H1 (cell line): ENCODE measurements around the gene S100A12. TPM values are rescaled to one million over a fixed set of nuclear protein-coding genes. Genes with fewer than 3 reads are reported as not detected.

Source experiments
- CTCF ChIA-PET: fragments of 300-600 bp; sonication (Branson Sonifier 250); formaldehyde crosslinking; loops from one replicate; lab custom pipeline; 2021; ENCODE audit not compliant: partially characterized antibody; lab: Charles Lee
- POLR2A ChIA-PET: fragments of 300-600 bp; sonication (Branson Sonifier 250); formaldehyde crosslinking; loops from one replicate; lab custom pipeline; 2021; ENCODE audit warnings: inconsistent platforms; ENCODE audit not compliant: partially characterized antibody; lab: Charles Lee
- DNase-seq, 2 experiments: peaks; one replicate each; pipeline versions ENCODE4 v3.0.0 to v3.0.0-alpha.2; 2010 to 2022; ENCODE audit warnings: low spot score in 2 of 2, low read depth in 1 of 2, mixed read lengths in 1 of 2
- FAIRE-seq: peaks from 2 replicates; lab custom pipeline; 2011; peaks lifted over from hg19 to GRCh38; lab: Jason Lieb, UNC
- H2AFZ ChIP-seq: 2 replicates; pipeline ENCODE4 v1.8.1; 2012; ENCODE audit warnings: low read length, inconsistent platforms
- H2AK5ac ChIP-seq: 2 replicates; pipeline ENCODE4 v1.6.1; 2013; ENCODE audit warnings: low read depth, low read length
- H2BK120ac ChIP-seq: replicated peaks from 2 replicates; pipeline ENCODE3; 2013; ENCODE audit warnings: low read depth, low read length, inconsistent platforms
- H2BK12ac ChIP-seq: 2 replicates; pipeline ENCODE4 v1.6.1; 2013; ENCODE audit warnings: low read depth, low read length
- H2BK15ac ChIP-seq: 2 replicates; pipeline ENCODE4 v1.6.1; 2013; ENCODE audit warnings: low read length
- H2BK20ac ChIP-seq: 2 replicates; pipeline ENCODE4 v1.6.1; 2013; ENCODE audit warnings: low read length
- H2BK5ac ChIP-seq: 2 replicates; pipeline ENCODE4 v1.6.1; 2013; ENCODE audit warnings: low read depth, low read length
- H3K14ac ChIP-seq: 2 replicates; pipeline ENCODE4 v1.6.1; 2013; ENCODE audit warnings: inconsistent platforms; ENCODE audit not compliant: insufficient read length
- H3K18ac ChIP-seq: 2 replicates; pipeline ENCODE4 v1.6.1; 2013; ENCODE audit warnings: low read length; ENCODE audit errors: extremely low read depth
- H3K23ac ChIP-seq: 2 replicates; pipeline ENCODE4 v1.6.1; 2013; ENCODE audit warnings: inconsistent platforms; ENCODE audit not compliant: insufficient read length
- H3K23me2 ChIP-seq: 2 replicates; pipeline ENCODE4 v1.6.1; 2013; ENCODE audit warnings: low read depth, low read length
- H3K27ac ChIP-seq: 2 replicates; pipeline ENCODE4 v1.6.1; 2011; ENCODE audit warnings: low read depth, low read length, inconsistent platforms
- H3K27me3 ChIP-seq, 4 experiments: replicated peaks in 1 of 4; 1 replicate in 1 of 4; 2 replicates in 3 of 4; pipeline versions ENCODE4 v1.6.1 to v1.8.1; 2011 to 2013; ENCODE audit warnings: low read length in 3 of 4, mild to moderate bottlenecking in 3 of 4, inconsistent platforms in 2 of 4, mixed read lengths in 2 of 4, moderate library complexity in 1 of 4; ENCODE audit not compliant: control insufficient read depth in 3 of 4, insufficient read depth in 3 of 4; ENCODE audit errors: extremely low read depth in 1 of 4
- H3K36me3 ChIP-seq, 4 experiments: 2 replicates each; pipeline versions ENCODE4 v1.6.1 to v1.8.1; 2011 to 2013; ENCODE audit warnings: mild to moderate bottlenecking in 4 of 4, low read length in 3 of 4, moderate library complexity in 2 of 4, control low read depth in 1 of 4, inconsistent platforms in 1 of 4; ENCODE audit not compliant: insufficient read depth in 4 of 4, control insufficient read depth in 2 of 4
- H3K4ac ChIP-seq: replicated peaks from 2 replicates; pipeline ENCODE3; 2013; ENCODE audit warnings: low read length, low read depth, mixed read lengths, inconsistent platforms; ENCODE audit not compliant: insufficient read length
- H3K4me1 ChIP-seq, 4 experiments: replicated peaks in 1 of 4; 1 replicate in 1 of 4; 2 replicates in 3 of 4; pipeline versions ENCODE4 v1.6.1 to v1.8.1; 2011 to 2013; ENCODE audit warnings: low read length in 3 of 4, inconsistent platforms in 2 of 4, mixed read lengths in 1 of 4; ENCODE audit not compliant: insufficient read depth in 4 of 4, control insufficient read depth in 3 of 4
- H3K4me2 ChIP-seq, 2 experiments: 2 replicates each; pipeline versions ENCODE4 v1.6.1 to v1.8.1; 2011 to 2013; ENCODE audit warnings: low read depth in 2 of 2, low read length in 2 of 2, control low read depth in 1 of 2, inconsistent platforms in 1 of 2, mild to moderate bottlenecking in 1 of 2; ENCODE audit not compliant: insufficient read depth in 1 of 2
- H3K4me3 ChIP-seq, 4 experiments: fragments of 200-600, 300-600 bp in 1 of 4; sonication (generic), shearing (Covaris generic), sonication (Bioruptor Twin) in 1 of 4; 2 replicates each; pipeline versions ENCODE4 v1.5.1 to v1.8.1; 2011 to 2016; ENCODE audit warnings: low read length in 4 of 4, low read depth in 3 of 4, control low read depth in 2 of 4, inconsistent platforms in 2 of 4, mild to moderate bottlenecking in 2 of 4, mixed read lengths in 1 of 4, moderate library complexity in 1 of 4; ENCODE audit not compliant: insufficient read depth in 2 of 4; ENCODE audit errors: extremely low read depth in 1 of 4
- H3K56ac ChIP-seq: replicated peaks from 2 replicates; pipeline ENCODE3; 2013; ENCODE audit warnings: low read depth, mild to moderate bottlenecking, mixed read lengths, low read length, inconsistent platforms; ENCODE audit not compliant: insufficient read length
- H3K79me1 ChIP-seq: 2 replicates; pipeline ENCODE4 v1.6.1; 2013; ENCODE audit warnings: low read depth, low read length, control low read depth
- H3K79me2 ChIP-seq, 2 experiments: 2 replicates each; pipeline versions ENCODE4 v1.6.1 to v1.8.1; 2012 to 2013; ENCODE audit warnings: low read length in 2 of 2, mild to moderate bottlenecking in 2 of 2, inconsistent platforms in 1 of 2; ENCODE audit not compliant: insufficient read depth in 2 of 2, control insufficient read depth in 1 of 2
- H3K9ac ChIP-seq, 4 experiments: replicated peaks in 1 of 4; 1 replicate in 1 of 4; 2 replicates in 3 of 4; pipeline versions ENCODE4 v1.6.1 to v1.8.1; 2011 to 2013; ENCODE audit warnings: low read depth in 3 of 4, low read length in 3 of 4, control low read depth in 2 of 4, mild to moderate bottlenecking in 2 of 4, moderate library complexity in 2 of 4, inconsistent platforms in 1 of 4; ENCODE audit errors: extremely low read depth in 1 of 4
- H3K9me3 ChIP-seq, 2 experiments: 2 replicates each; pipeline versions ENCODE4 v1.6.1 to v1.8.1; 2012 to 2013; ENCODE audit warnings: mild to moderate bottlenecking in 2 of 2, moderate library complexity in 2 of 2, control low read depth in 1 of 2, inconsistent platforms in 1 of 2, low read depth in 1 of 2, low read length in 1 of 2, mixed read lengths in 1 of 2; ENCODE audit not compliant: insufficient read depth in 2 of 2
- H4K20me1 ChIP-seq, 2 experiments: replicated peaks in 1 of 2; 2 replicates each; pipeline versions ENCODE3 to v1.8.1; 2011 to 2013; ENCODE audit warnings: inconsistent platforms in 2 of 2, low read length in 2 of 2, mild to moderate bottlenecking in 1 of 2; ENCODE audit not compliant: insufficient read depth in 2 of 2, control insufficient read depth in 1 of 2
- H4K5ac ChIP-seq: 2 replicates; pipeline ENCODE4 v1.6.1; 2013; ENCODE audit warnings: low read length, low read depth, mixed read lengths, inconsistent platforms; ENCODE audit not compliant: insufficient read length
- H4K8ac ChIP-seq: 2 replicates; pipeline ENCODE4 v1.8.0; 2013; ENCODE audit warnings: mild to moderate bottlenecking, moderate library complexity, low read length, inconsistent platforms; ENCODE audit not compliant: insufficient read depth; ENCODE audit errors: extremely low read depth
- H4K91ac ChIP-seq: replicated peaks from 2 replicates; pipeline ENCODE3; 2013; ENCODE audit warnings: low read length, mixed read lengths, inconsistent platforms; ENCODE audit not compliant: insufficient read length
- ASH2L ChIP-seq: fragments of 200-600, 300-600 bp; sonication (generic); IDR thresholded peaks from one replicate; pipeline ENCODE4 v1.7.1; 2017; ENCODE audit warnings: low read length
- HDAC6 ChIP-seq: IDR thresholded peaks from one replicate; pipeline ENCODE4 v1.7.1; 2012; ENCODE audit warnings: low read depth, mild to moderate bottlenecking, inconsistent platforms, low read length, moderate library complexity
- RAD21 ChIP-seq, 2 experiments: IDR thresholded peaks in 1 of 2; conservative IDR thresholded peaks in 1 of 2; 2 replicates each; pipeline ENCODE4 v1.6.1; 2011; ENCODE audit warnings: low read depth in 2 of 2, low read length in 2 of 2, improper control_type of control experiment in 1 of 2, inconsistent platforms in 1 of 2, mild to moderate bottlenecking in 1 of 2, moderate library complexity in 1 of 2
- SRF ChIP-seq: IDR thresholded peaks from 2 replicates; pipeline ENCODE4 v1.6.1; 2011; ENCODE audit warnings: mild to moderate bottlenecking, low read depth, low read length, moderate library complexity
- YY1 ChIP-seq: IDR thresholded peaks from 2 replicates; pipeline ENCODE4 v1.6.1; 2011; ENCODE audit warnings: low read depth, mild to moderate bottlenecking, low read length
- WGBS, 2 experiments: shearing (Covaris generic) in 1 of 2; methylation state at CpG; one replicate each; pipeline versions ENCODE4 v1.1.6 to v1.1.7; 2013 to 2015; ENCODE audit warnings: low lambda C conversion rate in 2 of 2, mixed read lengths in 2 of 2, inconsistent platforms in 1 of 2, low coverage in 1 of 2, missing lambda C conversion rate in 1 of 2; ENCODE audit not compliant: insufficient replicate concordance in 2 of 2, insufficient coverage in 1 of 2, insufficient read length in 1 of 2; ENCODE audit errors: extremely low coverage in 1 of 2, missing lambda C conversion rate in 1 of 2; 5-methylcytosine and 5-hydroxymethylcytosine counted together
- polyA plus RNA-seq, 7 experiments: library from polyadenylated mRNA; depleted of rRNA in 3 of 7; stranded (reverse) in 5 of 7; unstranded in 2 of 7; fragments of >200 nt in 5 of 7; fragments of 200-250 nt in 2 of 7; gene quantifications; 1 replicate in 5 of 7; 2 replicates in 1 of 7; 4 replicates in 1 of 7; pipeline versions ENCODE4 v1.2.1 to v1.2.3, GENCODE V29; 2011 to 2013; ENCODE audit warnings: missing spikeins in 2 of 7, mixed read lengths in 2 of 7
- total RNA-seq: library from RNA; stranded (reverse); fragmentation: NEBNext Ultra II Directional; extraction: Animal tissue kit (Norgen Biotek cat#: 25700); gene quantifications from 2 replicates; pipeline ENCODE4 v1.2.1, GENCODE V29; 2021
- TF ChIP-seq, protein P1 (sequence below), 3 experiments: IDR thresholded peaks; 1 replicate in 2 of 3; 2 replicates in 1 of 3; pipeline versions ENCODE4 v1.5.1 to v1.6.1; 2011; ENCODE audit warnings: low read length in 3 of 3, mild to moderate bottlenecking in 3 of 3, inconsistent platforms in 2 of 3, low read depth in 1 of 3, moderate library complexity in 1 of 3; ENCODE audit not compliant: insufficient read depth in 1 of 3; ENCODE audit errors: control extremely low read depth in 1 of 3

The S100A12 gene
- total and polyA plus RNA-seq, 2 of the 8 experiments (the other 6 are each of a cell fraction or from before 2014, with no cell fraction given) = not detected

- Histone ChIP-seq H2BK5ac (no peak within 1 kb of the TSS), H4K20me1 (no peaks in the 10 kb centered on the region), H3K27me3 (no peaks in the 10 kb centered on the region), H2BK20ac (no peak within 1 kb of the TSS), H2BK15ac (no peak within 1 kb of the TSS), H2AK5ac (no peak within 1 kb of the TSS), H3K79me2 (no peaks in the 10 kb centered on the region), H3K56ac (no peak within 1 kb of the TSS), H3K4me1 (no peaks in the 10 kb centered on the region), H2AFZ (no peak within 1 kb of the TSS; the same call in 1 of the 2 replicates), H3K4me3 (no peak within 1 kb of the TSS), H3K18ac (no peak within 1 kb of the TSS), H3K79me1 (no peaks in the 10 kb centered on the region), H4K5ac (no peak within 1 kb of the TSS), H3K4ac (no peak within 1 kb of the TSS), H3K9ac (no peak within 1 kb of the TSS), H3K36me3 (no peaks in the 10 kb centered on the region), H4K8ac (no peak within 1 kb of the TSS; the same call in 1 of the 2 replicates), H2BK12ac (no peak within 1 kb of the TSS), H3K23ac (no peak within 1 kb of the TSS), H3K23me2 (no peaks in the 10 kb centered on the region), H3K27ac (no peak within 1 kb of the TSS), H3K9me3 (no peaks in the 10 kb centered on the region), H2BK120ac (no peak within 1 kb of the TSS), H4K91ac (no peak within 1 kb of the TSS), H3K14ac (no peak within 1 kb of the TSS), H3K4me2 (no peak within 1 kb of the TSS)
- DNase-seq (peak in 1 of 2 experiments; percentile 44), FAIRE-seq (no peak)
- ChIA-PET CTCF (interaction anchor here (0.6 to 8.5 kb wide), 10 partner anchors 12 to 269 kb away, joined by 3 to 360 read pairs (median 3); partner anchors contain the start of gene S100A12), POLR2A (interaction anchor here (0.6 kb wide), 1 partner anchor 286 kb away, joined by 4 read pairs; no protein-coding TSS in a partner anchor)
- 71% methylated on average over 8 of the region's 10 CpGs; no CpG with 5 or more reads in 1 of the 2 experiments for WGBS, 2 experiments
- TF ChIP-seq SRF (no peak), HDAC6 (no peak), ASH2L (no peak), RAD21 (IDR thresholded peaks at IDR 0.05 in 1 of 2, conservative IDR thresholded peaks at IDR 0.05 in 1 of 2; ENCODE audit: low read depth in 2 of 2, low read length in 2 of 2) (peak in 1 of 2 experiments; percentile 27; a peak in 2 of 4 replicates), YY1 (no peak)
- TF ChIP-seq, protein P1, sequence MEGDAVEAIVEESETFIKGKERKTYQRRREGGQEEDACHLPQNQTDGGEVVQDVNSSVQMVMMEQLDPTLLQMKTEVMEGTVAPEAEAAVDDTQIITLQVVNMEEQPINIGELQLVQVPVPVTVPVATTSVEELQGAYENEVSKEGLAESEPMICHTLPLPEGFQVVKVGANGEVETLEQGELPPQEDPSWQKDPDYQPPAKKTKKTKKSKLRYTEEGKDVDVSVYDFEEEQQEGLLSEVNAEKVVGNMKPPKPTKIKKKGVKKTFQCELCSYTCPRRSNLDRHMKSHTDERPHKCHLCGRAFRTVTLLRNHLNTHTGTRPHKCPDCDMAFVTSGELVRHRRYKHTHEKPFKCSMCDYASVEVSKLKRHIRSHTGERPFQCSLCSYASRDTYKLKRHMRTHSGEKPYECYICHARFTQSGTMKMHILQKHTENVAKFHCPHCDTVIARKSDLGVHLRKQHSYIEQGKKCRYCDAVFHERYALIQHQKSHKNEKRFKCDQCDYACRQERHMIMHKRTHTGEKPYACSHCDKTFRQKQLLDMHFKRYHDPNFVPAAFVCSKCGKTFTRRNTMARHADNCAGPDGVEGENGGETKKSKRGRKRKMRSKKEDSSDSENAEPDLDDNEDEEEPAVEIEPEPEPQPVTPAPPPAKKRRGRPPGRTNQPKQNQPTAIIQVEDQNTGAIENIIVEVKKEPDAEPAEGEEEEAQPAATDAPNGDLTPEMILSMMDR (IDR thresholded peaks at IDR 0.05; ENCODE audit: control extremely low read depth in 1 of 3, insufficient read depth in 1 of 3, low read depth in 1 of 3, low read length in 3 of 3) = 0 out of 4 replicates have a peak, but pooled peaks of 1 of the 3 experiments have one; percentile 11
Measured at GRCh38 chr1:153348511-153349362, 26.7 kb downstream of the S100A12 start, which contains the start of gene PGLYRP4. PGLYRP4 (minus strand) TSS chr1:153348841; CDS start chr1:153347932, 909 bp downstream.
